Measurements from ENCODE around the gene ANAPC10.
"Not testable (repeated sequence)": the region's sequence is repeated elsewhere in the genome, so short reads cannot be mapped to it uniquely, and the experiment has no call there.

Gene ANAPC10

DNA sequence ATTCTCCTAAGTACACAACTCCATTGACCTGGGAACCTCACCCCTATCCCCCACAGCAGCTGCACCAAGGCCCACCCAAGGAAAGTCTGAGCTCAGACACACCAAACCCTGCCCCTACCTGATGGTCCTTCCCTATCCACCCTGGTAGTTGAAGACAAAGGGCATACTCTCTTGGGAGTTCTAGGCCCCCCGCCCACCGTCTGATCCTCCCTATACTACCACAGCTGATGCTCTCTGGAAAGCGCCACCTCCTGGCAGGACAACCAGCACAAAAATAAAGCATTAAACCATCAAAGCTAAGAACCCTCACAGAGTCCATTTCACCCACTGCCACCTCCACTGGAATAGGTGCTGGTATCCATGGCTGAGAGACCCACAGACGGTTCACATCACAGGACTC is 83.6 kb downstream of the ANAPC10 start:
- TF ChIP-seq, protein P1, sequence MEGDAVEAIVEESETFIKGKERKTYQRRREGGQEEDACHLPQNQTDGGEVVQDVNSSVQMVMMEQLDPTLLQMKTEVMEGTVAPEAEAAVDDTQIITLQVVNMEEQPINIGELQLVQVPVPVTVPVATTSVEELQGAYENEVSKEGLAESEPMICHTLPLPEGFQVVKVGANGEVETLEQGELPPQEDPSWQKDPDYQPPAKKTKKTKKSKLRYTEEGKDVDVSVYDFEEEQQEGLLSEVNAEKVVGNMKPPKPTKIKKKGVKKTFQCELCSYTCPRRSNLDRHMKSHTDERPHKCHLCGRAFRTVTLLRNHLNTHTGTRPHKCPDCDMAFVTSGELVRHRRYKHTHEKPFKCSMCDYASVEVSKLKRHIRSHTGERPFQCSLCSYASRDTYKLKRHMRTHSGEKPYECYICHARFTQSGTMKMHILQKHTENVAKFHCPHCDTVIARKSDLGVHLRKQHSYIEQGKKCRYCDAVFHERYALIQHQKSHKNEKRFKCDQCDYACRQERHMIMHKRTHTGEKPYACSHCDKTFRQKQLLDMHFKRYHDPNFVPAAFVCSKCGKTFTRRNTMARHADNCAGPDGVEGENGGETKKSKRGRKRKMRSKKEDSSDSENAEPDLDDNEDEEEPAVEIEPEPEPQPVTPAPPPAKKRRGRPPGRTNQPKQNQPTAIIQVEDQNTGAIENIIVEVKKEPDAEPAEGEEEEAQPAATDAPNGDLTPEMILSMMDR (IDR thresholded peaks at IDR 0.05; ENCODE audit: borderline replicate concordance, insufficient read depth, low read depth, low read length): no peak
- H3K4me3 ChIP-seq (ENCODE audit: low read depth, low read length): no peak overlapping the region

DNA sequence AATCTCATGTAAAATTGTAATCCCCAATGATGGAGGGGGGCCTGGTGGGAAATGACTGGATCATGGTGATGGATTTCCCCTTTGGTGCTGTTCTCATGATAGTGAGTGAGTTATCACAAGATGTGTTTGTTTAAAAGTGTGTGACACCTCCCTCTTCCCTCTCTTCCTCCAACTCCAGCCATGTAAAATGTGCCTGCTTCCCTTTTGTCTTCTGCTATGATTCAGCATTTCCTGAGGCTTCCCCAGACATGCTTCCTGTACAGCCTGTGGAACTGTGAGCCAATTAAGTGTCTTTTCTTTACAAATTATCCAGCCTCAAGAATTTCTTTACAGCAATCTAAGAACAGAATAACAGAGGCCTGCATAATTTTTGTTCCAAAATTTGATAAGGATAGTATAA is 85.2 kb downstream of the ANAPC10 start:
- TF ChIP-seq, protein P1 (IDR thresholded peaks at IDR 0.05; ENCODE audit: borderline replicate concordance, insufficient read depth, low read depth, low read length): no peak
- H3K4me3 ChIP-seq (ENCODE audit: low read depth, low read length): no peak overlapping the region

DNA sequence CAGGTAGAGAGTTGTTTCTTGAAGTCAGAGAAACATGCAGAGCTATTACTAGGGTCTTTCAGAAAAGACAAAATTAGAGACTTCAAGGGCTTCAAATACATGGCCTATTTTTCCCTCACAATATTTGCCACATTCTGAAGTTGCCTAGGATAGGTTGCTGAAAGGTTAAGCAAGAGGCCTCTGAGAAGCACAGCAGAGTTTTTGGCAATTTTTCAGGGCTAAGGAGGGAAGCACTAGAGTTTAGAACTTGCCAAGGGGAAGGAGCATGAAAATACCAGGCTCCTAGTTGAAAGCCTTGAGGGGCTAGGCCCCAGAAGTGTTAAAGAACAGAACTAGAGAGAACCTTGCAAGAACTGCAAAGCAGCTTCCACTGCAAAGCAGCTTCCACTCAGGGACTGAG is 86.4 kb downstream of the ANAPC10 start:
- no peak overlapping the region for H3K4me3 ChIP-seq (ENCODE audit: low read depth, low read length)
- TF ChIP-seq, protein P1 (IDR thresholded peaks at IDR 0.05; ENCODE audit: borderline replicate concordance, insufficient read depth, low read depth, low read length): no peak

DNA sequence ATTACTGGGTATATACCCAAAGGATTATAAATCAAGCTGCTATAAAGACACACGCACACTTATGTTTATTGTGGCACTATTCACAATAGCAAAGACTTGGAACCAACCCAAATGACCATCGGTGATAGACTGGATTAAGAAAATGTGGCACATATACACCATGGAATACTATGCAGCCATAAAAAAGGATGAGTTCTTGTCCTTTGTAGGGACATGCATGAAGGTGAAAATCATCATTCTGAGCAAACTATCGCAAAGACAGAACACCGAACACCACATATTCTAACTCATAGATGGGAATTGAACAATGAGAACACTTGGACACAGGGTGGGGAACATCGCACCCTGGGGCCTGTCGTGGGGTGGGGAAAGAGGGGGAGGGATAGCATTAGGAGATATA is 87.7 kb downstream of the ANAPC10 start:
- not testable (repeated sequence) for H3K4me3 ChIP-seq (ENCODE audit: low read depth, low read length)

DNA sequence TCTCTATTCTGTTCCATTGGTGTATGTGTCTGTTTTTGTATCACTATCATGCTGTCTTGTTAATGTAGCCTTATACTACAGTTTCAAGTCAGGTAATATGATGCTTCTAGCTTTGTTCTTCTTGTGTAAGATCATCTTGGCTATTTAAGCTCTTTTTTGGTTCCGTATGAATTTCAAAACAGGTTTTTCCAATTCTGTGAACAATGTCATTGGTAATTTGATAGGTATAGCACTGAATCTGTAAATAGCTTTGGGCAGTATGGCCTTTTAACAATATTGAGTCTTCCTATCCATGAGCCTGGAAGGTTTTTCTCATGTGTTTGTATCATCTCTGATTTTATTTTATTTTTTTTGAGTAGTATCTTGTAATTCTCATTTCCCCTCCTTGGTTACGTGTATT is 94.3 kb downstream of the ANAPC10 start:
- no peak overlapping the region for H3K4me3 ChIP-seq (ENCODE audit: low read depth, low read length)
- TF ChIP-seq, protein P1 (IDR thresholded peaks at IDR 0.05; ENCODE audit: borderline replicate concordance, insufficient read depth, low read depth, low read length): no peak

DNA sequence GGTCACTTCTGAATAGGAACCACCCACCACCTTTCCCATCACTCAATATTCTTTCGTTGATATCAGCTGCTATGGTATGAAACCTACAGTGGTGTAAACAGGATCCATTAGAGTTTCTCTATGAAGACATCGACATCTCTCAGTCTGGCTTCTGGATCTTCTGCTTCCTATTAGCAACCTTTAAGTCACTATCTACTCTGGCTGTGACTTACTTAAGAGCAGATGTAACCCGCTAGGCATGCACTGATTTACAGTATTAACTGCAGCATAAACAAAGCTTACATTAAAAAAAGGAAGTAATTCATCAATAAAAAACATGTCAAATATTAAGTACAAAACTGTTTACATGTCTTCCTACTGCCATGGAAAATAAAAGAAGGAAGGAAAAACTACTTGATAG is 96.4 kb downstream of the ANAPC10 start:
- TF ChIP-seq, protein P1 (IDR thresholded peaks at IDR 0.05; ENCODE audit: borderline replicate concordance, insufficient read depth, low read depth, low read length): no peak
- no peak overlapping the region for H3K4me3 ChIP-seq (ENCODE audit: low read depth, low read length)

DNA sequence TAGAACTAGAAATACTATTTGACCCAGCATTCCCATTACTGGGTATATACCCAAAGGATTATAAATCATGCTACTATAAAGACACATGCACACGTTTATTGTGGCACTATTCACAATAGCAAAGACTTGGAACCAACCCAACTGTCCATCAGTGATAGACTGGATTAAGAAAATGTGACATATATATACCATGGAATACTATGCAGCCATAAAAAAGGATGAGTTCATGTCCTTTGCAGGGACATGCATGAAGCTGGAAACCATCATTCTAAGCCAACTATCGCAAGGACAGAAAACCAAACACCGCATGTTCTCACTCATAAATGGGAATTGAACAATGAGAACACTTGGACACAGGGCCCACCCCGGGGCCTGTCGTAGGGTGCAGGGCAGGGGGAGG is 97.3 kb downstream of the ANAPC10 start:
- H3K4me3 ChIP-seq (ENCODE audit: low read depth, low read length): not testable (repeated sequence)

DNA sequence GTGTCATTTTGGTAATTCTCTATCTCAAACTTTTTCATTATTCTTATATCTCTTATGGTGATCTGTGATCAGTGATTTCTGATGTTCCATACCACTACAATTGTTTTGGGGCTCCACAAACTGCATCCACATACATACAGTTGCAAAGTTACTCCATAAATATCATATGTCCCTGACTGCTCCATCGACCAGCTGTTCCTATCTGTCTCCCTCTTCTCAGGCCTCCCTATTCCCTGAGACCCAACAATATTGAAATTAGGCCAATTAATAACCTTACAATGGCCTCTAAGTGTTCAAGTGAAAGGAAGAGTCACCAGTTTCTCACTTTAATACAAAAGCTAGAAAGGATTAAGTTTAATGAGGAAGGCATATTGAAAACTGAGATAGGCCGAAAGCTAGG is 108.7 kb downstream of the ANAPC10 start:
- H3K4me3 ChIP-seq (ENCODE audit: low read depth, low read length): no peak overlapping the region
- TF ChIP-seq, protein P1 (IDR thresholded peaks at IDR 0.05; ENCODE audit: borderline replicate concordance, insufficient read depth, low read depth, low read length): no peak
